AG09309 (cell line): Measurements from ENCODE around the gene KRT78.

Experiments
- DNase-seq: peaks from one replicate; pipeline ENCODE4 v3.0.0-alpha.2; 2010; ENCODE audit warnings: low read depth
- H3K4me3 ChIP-seq: 2 replicates; pipeline ENCODE4 v1.5.1; 2011; ENCODE audit warnings: mild to moderate bottlenecking, low read depth, low read length, moderate library complexity; ENCODE audit not compliant: control insufficient read depth
- TF ChIP-seq, protein P1 (sequence below): IDR thresholded peaks from 2 replicates; pipeline ENCODE4 v1.5.1; 2011; ENCODE audit warnings: mild to moderate bottlenecking, low read depth, low read length, inconsistent platforms; ENCODE audit not compliant: insufficient read depth, control insufficient read depth; ENCODE audit errors: missing control alignments

The KRT78 gene

DNA sequence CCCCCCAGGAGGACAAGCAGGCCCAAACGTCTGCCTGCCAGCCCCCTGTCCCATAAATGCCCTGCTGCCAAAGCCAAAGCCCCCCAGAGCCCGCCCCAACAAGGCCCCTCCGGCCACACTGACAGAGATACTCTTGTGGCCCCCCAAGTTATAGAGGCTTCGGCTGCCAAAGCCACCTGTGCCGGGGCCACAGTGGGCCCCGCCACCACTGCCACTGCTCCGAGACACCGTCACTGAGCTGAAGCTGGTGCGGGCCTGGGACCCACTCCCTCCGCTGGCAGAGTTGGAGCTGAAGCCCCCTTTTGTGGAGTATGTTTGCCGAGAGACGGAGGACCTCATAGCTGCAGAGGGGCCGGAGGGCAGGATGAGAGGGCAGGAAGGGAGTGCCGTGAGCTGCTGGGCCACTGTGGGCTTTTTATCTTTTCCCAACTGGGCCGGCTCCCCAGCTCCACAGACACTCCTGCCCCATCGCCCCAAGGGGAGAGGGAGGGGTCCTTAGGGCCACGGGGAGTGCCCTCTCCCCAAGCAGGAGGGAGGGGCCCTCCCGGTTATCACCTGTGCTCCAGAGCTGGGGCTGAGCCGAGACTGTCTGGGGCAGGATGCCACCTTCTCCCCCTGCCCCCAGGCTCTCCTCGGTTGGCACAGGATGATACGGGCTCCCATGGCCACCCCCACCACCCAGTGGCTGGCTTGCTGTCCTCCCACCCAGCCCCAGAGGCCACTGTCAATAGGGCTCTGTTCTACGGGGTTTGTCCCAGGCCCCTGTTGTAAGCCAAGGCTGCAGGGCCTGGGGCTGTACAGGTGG is 14.7 kb downstream of the KRT78 start, which contains the start of gene KRT79:
TSS of gene KRT79 (minus strand) at position 390 of the 805 bp plus-strand sequence. CDS start at position 339, 51 bp downstream.
- TF ChIP-seq, protein P1, sequence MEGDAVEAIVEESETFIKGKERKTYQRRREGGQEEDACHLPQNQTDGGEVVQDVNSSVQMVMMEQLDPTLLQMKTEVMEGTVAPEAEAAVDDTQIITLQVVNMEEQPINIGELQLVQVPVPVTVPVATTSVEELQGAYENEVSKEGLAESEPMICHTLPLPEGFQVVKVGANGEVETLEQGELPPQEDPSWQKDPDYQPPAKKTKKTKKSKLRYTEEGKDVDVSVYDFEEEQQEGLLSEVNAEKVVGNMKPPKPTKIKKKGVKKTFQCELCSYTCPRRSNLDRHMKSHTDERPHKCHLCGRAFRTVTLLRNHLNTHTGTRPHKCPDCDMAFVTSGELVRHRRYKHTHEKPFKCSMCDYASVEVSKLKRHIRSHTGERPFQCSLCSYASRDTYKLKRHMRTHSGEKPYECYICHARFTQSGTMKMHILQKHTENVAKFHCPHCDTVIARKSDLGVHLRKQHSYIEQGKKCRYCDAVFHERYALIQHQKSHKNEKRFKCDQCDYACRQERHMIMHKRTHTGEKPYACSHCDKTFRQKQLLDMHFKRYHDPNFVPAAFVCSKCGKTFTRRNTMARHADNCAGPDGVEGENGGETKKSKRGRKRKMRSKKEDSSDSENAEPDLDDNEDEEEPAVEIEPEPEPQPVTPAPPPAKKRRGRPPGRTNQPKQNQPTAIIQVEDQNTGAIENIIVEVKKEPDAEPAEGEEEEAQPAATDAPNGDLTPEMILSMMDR = no peak
- no peak for DNase-seq
- no peak within 1 kb of the TSS for H3K4me3 ChIP-seq

DNA sequence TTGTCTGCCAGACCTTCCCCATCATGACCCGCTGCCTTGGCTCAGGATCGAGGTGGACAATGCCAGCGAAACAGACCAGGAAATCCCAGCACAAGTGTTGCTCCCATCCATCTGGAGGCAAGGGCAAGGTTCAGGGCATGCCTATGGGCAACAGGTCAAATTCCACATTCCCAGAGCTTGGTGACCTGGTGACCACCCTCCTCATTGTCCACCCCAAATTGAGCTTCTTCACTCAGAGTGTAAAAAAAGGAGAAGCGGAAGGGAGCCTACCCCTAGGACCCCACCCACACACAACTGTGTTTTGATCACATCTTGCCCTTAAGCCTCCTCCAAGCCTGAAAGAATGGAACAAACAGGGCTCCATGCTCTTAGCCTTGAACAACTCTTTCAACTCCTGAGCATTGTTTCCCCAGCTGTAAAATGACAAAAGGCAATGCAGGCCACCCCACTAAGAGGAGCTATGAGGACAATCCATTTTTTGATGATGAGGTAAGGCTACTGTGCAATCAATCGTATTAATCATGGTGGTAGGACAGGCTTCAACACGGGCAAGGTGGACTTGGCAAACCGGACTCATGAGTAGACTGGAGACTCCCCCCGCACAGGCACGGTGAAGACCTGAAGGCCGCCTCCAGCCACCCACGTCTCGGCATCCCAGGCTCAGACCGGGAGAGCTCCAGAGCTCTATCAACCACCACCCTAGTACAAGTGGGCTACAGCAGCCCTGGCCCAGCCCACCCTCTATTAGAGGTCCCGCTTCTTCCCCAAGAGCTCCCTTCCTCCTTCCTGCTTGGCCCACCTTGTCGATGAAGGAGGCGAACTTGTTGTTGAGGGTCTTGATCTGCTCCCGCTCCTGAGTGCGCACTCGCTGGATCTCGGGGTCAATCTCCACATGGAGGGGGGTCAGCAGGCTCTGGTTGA is 15.5 kb downstream of the KRT78 start:
- TF ChIP-seq, protein P1 = no peak
- DNase-seq = no peak
- H3K4me3 ChIP-seq = no peak overlapping the region

DNA sequence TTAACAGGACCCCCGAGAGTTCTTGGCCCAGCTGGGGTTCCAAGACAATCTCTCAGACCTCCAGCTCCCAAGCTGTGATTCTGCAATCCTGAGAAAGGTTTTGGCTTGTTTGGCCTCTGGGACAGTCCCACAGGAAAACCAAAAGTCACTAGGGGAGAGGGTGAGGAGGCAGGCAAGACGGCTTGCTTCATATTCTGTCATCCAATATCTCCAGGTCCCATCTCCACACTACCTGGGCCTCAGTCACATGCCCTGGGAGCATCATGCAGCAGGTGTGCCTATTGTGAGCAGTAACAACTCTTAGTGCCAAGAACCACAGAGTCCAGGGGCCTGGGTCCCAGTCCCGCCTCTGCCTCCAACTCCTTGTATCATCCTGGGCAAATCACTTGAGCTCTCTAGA is 16.3 kb downstream of the KRT78 start:
- TF ChIP-seq, protein P1 = no peak
- no peak for DNase-seq
- H3K4me3 ChIP-seq = no peak overlapping the region

DNA sequence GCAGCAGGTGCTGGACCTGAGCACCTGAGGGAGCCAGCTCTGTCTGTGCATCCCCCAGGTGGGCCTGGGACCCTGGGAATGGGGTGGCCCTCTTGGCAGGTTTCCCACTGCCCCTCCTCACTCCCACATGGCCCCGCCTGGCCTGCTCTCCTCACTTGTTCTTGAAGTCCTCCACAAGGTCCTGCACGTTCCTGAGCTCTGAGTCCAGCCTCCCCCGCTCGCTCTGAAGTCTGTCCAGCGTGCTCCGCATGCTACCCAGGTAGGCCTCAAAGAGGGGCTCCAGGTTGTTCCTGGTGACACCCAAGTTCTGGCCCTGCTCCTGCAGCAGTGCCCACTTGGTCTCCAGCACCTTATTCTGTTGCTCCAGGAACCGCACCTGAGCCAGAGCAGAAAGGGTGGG is 17.5 kb downstream of the KRT78 start:
- H3K4me3 ChIP-seq = no peak overlapping the region
- TF ChIP-seq, protein P1 = no peak
- DNase-seq = no peak

DNA sequence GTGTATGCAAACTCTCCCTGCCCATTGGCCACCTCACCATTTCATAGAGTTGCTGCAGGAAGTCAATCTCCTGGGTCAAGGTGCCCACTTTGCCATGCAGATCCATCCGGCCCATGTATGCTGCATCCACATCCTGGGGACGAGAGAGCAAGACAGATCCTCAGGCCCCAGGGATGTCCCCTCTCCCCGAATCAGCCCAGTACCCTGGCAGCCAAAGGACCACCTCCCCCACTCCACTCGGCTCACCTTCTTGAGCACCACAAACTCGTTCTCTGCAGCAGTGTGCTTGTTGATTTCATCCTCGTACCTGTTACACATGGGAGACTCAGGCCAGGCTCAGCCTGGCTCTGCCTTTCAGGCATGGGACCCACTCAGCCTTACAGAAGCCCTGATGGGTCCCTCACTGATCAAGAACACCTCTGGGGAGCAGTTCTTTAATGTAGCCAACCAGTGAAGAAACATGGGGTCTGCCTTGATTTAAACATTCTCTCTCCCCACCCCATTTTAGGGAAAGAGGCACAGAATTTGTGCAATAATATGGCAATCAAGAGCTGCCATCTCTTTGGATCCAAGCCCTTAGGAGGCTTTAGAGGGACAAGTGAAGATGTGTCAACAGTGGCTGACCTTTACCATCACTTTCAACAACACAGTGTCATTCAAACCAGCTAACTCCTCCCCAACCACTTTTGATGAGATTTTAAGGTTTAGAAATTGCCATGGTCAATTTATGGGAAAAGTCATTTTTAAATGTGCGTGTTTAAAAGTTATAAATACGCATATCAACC is 18.6 kb downstream of the KRT78 start:
- no peak overlapping the region for H3K4me3 ChIP-seq
- TF ChIP-seq, protein P1 = no peak
- DNase-seq = no peak

DNA sequence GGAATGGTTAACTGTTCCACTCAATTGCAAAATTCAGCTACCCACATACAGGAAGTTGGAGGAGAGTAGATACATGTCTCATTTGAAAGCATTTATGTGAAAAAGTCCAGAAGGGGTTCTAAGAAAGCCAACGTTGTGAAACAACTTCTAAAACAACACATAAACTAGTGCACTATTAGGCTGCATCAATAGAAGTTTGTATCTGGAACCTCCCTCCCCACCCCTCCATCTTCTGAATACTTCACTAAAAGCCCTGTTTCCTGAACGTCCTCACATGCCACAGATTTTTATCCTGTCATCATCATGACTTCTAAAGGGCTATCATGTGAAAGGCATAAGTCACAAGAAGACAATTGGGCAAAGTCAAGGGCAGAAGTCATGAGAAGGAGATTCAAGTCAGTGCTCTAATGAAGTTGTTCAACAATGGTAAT is 20.2 kb downstream of the KRT78 start:
- no peak overlapping the region for H3K4me3 ChIP-seq
- TF ChIP-seq, protein P1 = no peak
- DNase-seq = no peak
